Sigmoid colon (tissue), 4 donors: ENCODE measurements around the gene TMEM107.

Experiments
- EP300 ChIP-seq, 4 donors: sonication (generic); formaldehyde crosslinking; IDR thresholded peaks; one replicate each; pipeline ENCODE4 v1.6.1; 2017; ENCODE audit warnings: antibody characterized with exemption in 4 of 4
- POLR2A ChIP-seq, 2 donors: fragments of 450-650 bp; IDR thresholded peaks; one replicate each; pipeline ENCODE4 v1.6.1; 2016; ENCODE audit warnings: antibody characterized with exemption in 2 of 2, mild to moderate bottlenecking in 2 of 2, moderate library complexity in 2 of 2
- POLR2AphosphoS5 ChIP-seq, 4 donors: sonication (generic); formaldehyde crosslinking; IDR thresholded peaks; one replicate each; pipeline ENCODE4 v1.6.1; 2017; ENCODE audit warnings: antibody characterized with exemption in 4 of 4
- TF ChIP-seq, protein P1 (sequence below), 4 experiments: fragments of 450-650 bp in 3 of 4; fragments of 200-600 bp in 1 of 4; IDR thresholded peaks; one replicate each; pipeline ENCODE4 v1.5.1; 2016 to 2019; ENCODE audit warnings: antibody characterized with exemption in 4 of 4, mild to moderate bottlenecking in 3 of 4, moderate library complexity in 2 of 4

DNA sequence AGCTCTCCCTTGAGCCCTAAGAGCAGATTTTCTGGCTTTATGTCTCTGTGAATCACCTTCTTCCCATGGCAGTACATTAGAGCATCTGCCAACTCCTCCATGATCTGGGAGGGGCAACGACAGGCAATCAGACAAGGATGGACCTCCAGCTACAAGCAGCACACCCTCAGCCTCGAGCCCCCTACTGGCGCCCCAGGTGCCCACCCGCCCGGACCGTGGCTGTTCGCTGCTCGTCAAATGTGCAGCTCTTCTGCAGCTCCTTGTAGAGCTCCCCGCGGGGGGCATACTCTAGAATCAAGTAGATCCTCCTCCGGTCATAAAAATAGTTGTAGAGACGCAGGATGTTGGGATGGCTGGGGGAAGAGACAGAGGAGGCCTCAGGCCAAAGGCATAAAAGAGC lies 30.4 kb upstream of the TMEM107 start:
- TF ChIP-seq, protein P1, sequence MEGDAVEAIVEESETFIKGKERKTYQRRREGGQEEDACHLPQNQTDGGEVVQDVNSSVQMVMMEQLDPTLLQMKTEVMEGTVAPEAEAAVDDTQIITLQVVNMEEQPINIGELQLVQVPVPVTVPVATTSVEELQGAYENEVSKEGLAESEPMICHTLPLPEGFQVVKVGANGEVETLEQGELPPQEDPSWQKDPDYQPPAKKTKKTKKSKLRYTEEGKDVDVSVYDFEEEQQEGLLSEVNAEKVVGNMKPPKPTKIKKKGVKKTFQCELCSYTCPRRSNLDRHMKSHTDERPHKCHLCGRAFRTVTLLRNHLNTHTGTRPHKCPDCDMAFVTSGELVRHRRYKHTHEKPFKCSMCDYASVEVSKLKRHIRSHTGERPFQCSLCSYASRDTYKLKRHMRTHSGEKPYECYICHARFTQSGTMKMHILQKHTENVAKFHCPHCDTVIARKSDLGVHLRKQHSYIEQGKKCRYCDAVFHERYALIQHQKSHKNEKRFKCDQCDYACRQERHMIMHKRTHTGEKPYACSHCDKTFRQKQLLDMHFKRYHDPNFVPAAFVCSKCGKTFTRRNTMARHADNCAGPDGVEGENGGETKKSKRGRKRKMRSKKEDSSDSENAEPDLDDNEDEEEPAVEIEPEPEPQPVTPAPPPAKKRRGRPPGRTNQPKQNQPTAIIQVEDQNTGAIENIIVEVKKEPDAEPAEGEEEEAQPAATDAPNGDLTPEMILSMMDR (IDR thresholded peaks at IDR 0.05): no peak
- TF ChIP-seq POLR2AphosphoS5 (IDR thresholded peaks at IDR 0.05) (no peak), POLR2A (IDR thresholded peaks at IDR 0.05) (no peak), EP300 (IDR thresholded peaks at IDR 0.05) (no peak)
